GM21723 (cell line): ENCODE results near the gene TMEM253.

Experiments
- ATAC-seq: cut with Tn5 transposase; IDR thresholded peaks from one replicate; pipeline ENCODE4 v1.9.1; 2021; ENCODE audit warnings: mild to moderate bottlenecking, moderate library complexity; ENCODE audit not compliant: unreplicated experiment

The TMEM253 gene

DNA sequence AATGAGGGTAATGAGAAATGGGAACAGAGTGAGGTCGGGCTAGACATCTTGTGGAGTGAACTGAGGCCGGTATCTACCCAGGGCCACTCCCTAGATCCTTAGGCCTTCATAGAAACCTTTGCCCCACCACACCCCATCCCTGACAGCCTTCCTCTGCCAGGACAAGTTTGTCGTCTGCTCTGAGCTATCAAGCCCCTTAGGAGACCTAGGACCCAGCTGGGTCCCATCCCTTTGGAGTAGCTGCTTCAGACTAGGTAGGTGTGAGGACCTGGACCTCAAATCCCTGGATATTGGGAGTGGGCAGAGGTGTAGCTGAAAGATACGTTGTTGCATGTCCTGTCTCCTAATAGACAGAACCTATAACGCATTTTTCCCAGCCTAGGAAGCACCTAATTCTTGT is at the start of gene TMEM253:
TSS of gene TMEM253 (plus strand) at position 136 of the 400 bp plus-strand sequence. CDS start 278 bp downstream, outside the sequence.
- ATAC-seq: no peak

DNA sequence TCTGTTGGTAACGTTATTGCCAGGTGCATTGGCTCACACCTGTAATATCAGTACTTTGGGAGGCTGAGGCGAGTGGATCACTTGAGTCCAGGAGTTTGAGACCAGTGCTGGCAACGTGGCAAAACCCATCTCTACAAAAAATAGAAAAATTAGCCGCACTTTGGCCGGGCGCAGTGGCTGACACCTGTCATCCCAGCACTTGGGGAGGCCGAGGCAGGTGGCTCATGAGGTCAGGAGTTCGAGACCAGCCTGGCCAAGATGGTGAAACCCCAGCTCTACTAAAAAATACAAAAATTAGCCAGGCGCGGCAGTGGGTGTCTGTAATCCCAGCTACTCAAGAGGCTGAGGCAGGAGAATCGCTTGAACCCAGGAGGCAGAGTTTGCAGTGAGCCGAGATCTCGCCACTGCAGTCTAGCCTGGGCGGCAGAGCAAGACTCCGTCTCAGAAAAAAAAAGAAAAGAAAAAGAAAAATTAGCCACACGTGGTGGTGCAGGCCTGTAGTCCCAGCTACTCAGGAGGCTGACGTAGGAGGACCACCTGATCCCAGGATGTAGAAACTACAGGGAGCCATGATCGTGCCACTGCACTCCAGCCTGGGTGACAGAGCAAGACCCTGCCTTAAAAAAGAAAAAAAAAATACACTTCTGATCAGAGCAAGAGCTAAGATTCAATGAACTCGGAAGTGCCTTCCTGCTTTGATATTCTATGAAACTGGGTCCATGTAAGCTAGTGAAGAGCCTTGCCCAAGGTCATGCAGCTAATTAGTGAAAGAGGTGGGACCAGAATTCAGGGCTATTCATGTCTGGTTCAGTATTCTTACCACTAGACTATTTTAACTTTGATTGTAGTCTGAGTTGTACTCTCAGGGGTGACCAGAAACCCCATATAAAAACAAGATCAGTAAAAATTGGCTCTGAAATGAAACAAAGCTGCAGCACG is 47.4 kb upstream of the TMEM253 start:
- no peak for ATAC-seq

DNA sequence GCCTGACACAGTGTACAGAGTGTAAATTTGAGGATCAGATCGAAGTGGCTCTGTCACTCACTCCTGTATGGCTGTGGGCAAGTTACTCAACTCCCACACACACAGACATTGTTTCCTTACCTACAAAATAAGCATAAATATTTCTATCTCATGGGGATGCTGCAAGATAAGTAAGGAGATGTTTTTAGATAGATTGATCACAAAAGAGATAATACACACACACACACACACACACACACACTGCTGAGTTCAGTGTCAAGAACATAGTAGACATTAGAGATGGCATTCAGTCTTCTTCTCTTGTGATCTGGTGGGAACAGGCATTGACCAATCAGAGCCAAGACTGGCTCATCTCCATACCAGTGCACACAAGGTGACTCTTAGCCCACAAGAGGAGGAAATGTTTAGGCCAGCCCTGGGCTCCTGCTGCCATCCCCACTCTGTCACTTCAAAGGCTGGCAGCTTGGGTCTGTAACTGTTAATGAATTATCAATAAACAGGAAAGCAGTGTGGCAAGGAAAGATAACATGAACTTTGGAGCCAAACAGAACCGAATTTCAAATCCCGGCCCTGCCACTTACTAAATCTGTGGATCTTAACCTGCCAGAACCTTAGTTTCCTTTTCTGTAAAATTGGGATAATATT is 46.6 kb upstream of the TMEM253 start:
- ATAC-seq: no peak

- no peak for ATAC-seq
Measured at GRCh38 chr14:21054768-21055145, 46.1 kb upstream of the TMEM253 start.

DNA sequence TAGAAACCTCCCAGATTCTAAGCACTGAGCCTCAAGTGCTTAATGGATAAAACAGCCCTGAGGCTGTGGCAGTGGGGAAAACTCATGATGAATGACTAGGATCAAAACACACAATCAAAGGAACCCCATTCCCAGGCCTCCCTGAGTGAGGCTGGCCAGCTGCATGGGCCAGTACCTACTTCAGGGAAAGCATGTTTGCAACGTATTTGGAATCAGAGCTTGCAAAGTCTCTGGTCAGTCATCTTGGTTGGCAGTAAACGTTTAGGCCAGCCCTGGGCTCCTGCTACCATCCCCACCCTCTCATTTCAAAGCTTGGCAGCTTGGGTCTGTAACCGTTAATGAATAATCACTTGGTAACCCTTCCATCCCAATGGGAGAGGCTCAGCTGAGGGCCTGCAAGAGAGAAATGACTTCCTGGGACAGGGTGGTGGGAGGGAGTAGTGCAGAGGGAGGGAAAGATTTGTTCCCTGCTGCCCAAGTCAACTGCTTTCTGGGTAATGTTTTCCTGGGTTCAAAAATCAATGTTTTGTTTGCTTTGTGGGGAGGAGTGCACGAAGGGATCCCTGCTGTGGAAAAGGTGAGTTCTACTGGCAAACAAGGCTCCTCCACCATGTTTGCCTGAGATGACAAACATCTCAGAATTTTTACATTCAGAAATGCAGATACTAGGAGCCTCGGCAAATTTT is 45.3 kb upstream of the TMEM253 start:
- ATAC-seq: no peak

- no peak for ATAC-seq
Measured at GRCh38 chr14:21056520-21057163, 44.2 kb upstream of the TMEM253 start.

DNA sequence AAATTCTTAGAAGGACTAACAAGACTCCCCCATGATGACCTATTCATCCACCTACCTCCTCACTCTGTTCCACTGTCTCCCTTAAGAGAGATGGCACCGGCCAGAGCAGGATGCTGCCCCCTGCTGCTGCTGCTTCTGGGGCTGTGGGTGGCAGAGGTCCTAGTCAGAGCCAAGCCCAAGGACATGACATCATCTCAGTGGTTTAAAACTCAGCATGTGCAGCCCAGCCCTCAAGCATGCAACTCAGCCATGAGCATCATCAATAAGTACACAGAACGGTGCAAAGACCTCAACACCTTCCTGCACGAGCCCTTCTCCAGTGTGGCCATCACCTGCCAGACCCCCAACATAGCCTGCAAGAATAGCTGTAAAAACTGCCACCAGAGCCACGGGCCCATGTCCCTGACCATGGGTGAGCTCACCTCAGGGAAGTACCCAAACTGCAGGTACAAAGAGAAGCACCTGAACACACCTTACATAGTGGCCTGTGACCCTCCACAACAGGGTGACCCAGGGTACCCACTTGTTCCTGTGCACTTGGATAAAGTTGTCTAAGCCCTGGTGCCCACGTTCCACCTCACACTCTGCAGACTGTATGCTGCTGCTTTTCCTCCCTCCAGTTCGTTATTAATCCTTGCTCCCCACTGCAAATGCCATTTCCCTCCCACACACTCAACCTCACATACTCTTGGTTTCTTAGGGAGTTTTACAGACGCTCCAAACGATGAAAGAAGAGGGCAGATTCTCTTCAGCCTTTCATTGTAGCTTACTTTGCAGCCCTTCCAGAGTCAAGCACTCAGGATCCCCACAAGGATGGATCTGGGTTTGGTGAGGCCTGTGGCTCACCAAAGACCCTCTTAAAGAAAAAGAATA is 42.8 kb upstream of the TMEM253 start, which contains the start of gene RNASE8:
TSS of gene RNASE8 (plus strand) at position 20 of the 873 bp plus-strand sequence. CDS start at position 91, 71 bp downstream.
- ATAC-seq: no peak

GRCh38 chr14:21058903-21059302 is 42.0 kb upstream of the TMEM253 start:
- ATAC-seq: no peak

- ATAC-seq: no peak
Measured at GRCh38 chr14:21059842-21060613, 40.8 kb upstream of the TMEM253 start.

GRCh38 chr14:21060614-21061346 is 40.1 kb upstream of the TMEM253 start:
- ATAC-seq: no peak

DNA sequence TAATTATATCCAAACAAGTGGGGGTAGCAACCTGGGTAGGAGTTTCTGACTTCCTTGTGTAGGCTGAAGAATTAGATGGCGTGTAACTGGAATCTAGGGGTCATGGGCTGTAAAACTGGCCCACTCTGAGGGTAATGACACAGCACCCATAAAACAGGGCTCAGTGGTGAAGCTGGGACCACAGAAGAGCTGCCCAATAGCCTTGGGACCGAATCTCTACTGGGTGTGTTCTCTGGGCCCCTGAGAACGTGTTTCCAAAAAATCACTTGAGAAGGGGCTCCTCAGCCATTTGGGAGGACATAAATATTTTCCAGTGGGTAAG is 39.6 kb upstream of the TMEM253 start:
- ATAC-seq: no peak

GRCh38 chr14:21063479-21063878 is 37.4 kb upstream of the TMEM253 start:
- no peak for ATAC-seq

DNA sequence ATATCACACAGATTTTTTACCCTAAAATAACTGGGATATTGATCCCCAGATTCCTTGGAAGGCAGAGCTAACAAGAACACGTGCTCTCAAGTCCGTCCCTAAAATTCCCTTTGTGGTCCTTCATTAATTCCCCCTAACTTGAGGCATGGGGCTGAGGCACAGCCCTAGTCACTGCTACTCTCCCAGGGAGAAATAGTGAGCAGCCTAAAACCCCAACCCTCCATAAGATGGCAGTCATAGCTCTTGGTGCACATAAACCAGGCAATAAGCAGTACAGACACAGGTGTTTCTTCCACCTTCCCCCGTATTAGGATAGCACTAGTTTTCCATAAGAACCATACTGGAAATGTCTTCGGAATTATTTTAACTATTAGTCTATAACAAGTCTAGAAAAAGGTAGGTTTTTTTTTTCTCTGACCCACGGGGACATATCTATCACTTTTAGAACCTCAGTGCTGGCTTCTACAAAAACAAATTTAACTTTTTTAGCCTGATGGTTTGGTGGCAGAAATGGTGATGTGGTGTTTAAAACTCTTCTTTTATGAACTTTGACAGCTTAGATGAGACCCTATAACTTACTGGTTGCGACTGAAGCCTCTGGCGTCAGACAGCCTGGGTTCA is 33.9 kb upstream of the TMEM253 start:
- no peak for ATAC-seq

DNA sequence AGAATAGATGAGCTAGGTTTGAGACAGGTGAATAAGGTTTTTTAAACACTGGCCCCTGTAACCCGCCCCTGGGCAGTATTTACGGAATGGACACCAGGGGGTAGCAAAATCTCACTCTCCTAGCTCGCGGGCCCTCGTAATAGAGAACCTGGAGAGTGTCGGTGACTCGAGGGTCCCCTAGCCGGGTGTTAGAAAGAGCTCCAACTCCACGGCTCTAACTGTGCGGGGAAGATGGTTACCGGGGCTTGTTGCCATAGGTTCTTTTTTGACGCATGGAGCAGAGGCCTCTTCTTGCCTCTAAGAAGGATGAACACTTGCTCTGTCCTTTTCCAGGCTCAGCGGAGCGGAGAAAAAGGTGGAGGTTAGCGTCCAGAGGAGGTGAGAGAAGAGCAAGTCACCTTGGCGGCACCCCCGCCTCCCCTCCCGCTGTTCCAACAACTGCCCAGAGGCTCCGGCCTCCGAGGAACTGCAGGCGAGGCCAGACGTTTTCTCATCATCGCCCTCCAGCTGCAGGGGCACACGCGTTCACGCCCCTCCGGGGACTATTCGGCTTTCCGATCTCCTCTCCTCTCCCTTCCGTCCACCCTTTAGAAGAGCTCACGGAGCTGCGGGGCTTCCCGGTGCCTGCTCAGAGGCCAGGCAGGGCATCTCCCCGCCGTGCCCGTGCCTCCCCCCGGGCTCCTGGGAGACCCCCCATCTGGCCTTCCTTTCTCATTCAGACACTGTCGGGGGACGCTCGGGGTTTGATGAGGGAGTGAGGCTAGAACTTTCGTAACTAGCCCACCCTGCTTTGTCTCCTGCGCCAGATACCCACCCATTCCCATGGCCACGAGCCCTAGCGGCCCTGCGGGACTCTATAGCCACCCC is 32.1 kb upstream of the TMEM253 start:
- ATAC-seq: no peak

DNA sequence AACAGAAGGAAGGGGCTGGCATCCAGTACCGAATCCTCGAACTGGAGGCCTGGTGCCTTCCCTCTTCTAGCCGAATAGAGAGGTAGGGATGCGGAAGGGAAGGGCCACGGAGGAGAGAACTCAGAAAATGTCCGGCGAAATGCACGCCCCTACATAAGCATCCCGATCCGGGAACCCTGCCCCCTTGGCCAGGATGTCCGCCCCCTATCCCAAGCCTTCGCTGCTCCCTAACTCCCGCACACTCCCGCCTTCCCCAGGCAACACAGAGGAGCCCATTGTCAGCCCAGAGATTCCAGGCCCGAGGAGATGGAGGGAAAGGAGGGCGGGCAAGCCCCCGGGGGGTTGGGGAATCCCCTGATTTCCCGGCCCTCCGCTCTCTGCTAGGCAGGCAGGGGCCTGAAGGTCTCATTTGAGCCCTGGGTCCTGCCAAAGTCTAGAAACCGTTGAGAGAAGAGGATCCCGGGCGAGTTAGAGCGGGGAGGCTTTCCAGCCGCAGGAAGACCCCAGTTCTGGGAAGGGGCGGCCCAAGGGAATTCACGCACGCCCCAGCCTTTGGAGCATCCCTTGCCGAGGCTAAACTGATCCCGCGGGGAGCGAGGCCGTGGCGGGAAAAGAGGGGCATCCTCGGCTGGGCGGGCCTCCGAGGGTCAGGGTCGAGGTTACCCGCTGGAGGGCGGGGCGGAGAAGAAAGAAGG is 31.3 kb upstream of the TMEM253 start:
- no peak for ATAC-seq

GRCh38 chr14:21070083-21070609 is 30.7 kb upstream of the TMEM253 start, which contains the start of gene ARHGEF40:
Gene ARHGEF40, plus strand, starts transcription at chr14:21070304. Its CDS starts 93 bp downstream, at chr14:21070397.
- no peak for ATAC-seq
